CD4-positive, alpha-beta T cell treated with Interleukin-2 at 100 ng/mL for 4 hours (primary cell): Measurements from ENCODE around the gene TRIB2.

Experiments used
- DNase-seq: peaks from one replicate; pipeline ENCODE4 v3.0.0-alpha.2; 2020; ENCODE audit warnings: low spot score

The TRIB2 gene

GRCh38 chr2:12778811-12779579 is 62.3 kb downstream of the TRIB2 start:
- DNase-seq = no peak

GRCh38 chr2:12781329-12781728 is 64.6 kb downstream of the TRIB2 start:
- DNase-seq = no peak

DNA sequence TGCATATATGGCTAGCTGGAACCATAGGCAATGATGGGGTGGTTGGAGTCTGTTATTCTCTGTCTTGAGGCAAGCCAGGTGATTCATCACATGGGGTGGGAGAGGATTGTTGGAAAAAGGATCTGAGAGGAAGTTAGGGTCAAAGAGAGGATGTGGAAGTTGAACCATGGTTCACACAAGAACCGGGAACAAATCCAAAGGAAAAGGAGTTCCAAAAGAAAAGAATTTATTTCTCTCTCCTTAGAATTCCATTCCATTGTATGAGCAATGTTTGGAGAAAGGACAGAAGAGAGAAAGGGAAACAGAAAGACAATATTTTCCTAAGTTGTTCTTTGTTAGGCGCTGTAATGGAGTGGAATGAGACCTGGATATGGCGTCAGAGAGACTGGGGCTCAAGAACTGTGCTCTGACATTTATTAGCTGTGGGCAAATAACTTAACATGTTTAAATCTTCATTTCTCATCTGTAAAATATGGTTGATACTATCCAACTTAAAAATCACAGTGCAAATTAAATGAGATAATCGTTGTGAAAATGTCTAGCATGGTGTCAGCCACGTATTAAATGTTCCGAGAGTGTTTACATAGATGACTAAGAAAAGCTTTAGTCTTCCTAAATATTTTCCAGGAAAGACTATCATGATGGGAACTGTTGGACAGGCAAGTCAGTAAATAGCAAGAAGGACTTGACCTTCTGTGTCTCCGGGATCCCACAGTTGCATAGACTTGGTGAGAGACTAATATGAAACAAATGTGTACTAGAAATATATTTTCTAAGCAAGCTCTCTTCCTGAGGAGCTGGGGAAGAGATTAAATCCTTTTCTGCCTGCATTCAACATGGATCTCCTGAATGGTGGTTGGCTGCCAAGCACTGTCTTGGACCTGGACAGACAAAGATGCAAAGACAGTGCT is 71.4 kb downstream of the TRIB2 start:
- DNase-seq = no peak

- DNase-seq = no peak
Measured at GRCh38 chr2:12791906-12792305, 75.2 kb downstream of the TRIB2 start.
